SU-DHL-6 (cell line): ENCODE results near the gene ITFG1.
"Not testable (repeated sequence)": the region's sequence is repeated elsewhere in the genome, so short reads cannot be mapped to it uniquely, and the experiment has no call there.

Source experiments
- H2AFZ ChIP-seq: fragments of 200-600 bp; sonication (generic); 2 replicates; pipeline ENCODE4 v1.6.1; 2014; ENCODE audit warnings: low read depth, mild to moderate bottlenecking, moderate library complexity, mixed read lengths, antibody characterized with exemption, low read length; ENCODE audit not compliant: severe bottlenecking
- H3F3A ChIP-seq: fragments of 200-600 bp; shearing (Covaris generic); 2 replicates; pipeline ENCODE4 v1.6.0; 2016; ENCODE audit warnings: antibody characterized with exemption, mild to moderate bottlenecking; ENCODE audit not compliant: insufficient read depth
- H3K27ac ChIP-seq: fragments of 200-600 bp; sonication (generic); 2 replicates; pipeline ENCODE4 v1.5.1; 2016; ENCODE audit warnings: low read depth, mild to moderate bottlenecking, low read length, moderate library complexity, mixed read lengths
- H3K27me3 ChIP-seq: fragments of 200-600 bp; sonication (generic), shearing (Covaris generic); 2 replicates; pipeline ENCODE4 v1.6.0; 2014; ENCODE audit warnings: mild to moderate bottlenecking, low read length
- H3K36me3 ChIP-seq: fragments of 200-600 bp; sonication (generic); 2 replicates; pipeline ENCODE4 v1.6.1; 2014; ENCODE audit warnings: mild to moderate bottlenecking, low read length, mixed read lengths
- H3K4me2 ChIP-seq: fragments of 300-600, 200-600 bp; shearing (Covaris generic), sonication (generic); 2 replicates; pipeline ENCODE4 v1.6.0; 2014; ENCODE audit warnings: low read length, low read depth, mild to moderate bottlenecking; ENCODE audit not compliant: poor library complexity, severe bottlenecking
- H3K4me3 ChIP-seq: fragments of 200-600 bp; sonication (generic); 2 replicates; pipeline ENCODE4 v1.5.1; 2014; ENCODE audit warnings: antibody characterized with exemption, low read length, mild to moderate bottlenecking, mixed read lengths; ENCODE audit not compliant: insufficient read depth, poor library complexity, severe bottlenecking
- H3K79me2 ChIP-seq: fragments of 200-600 bp; sonication (generic); 2 replicates; pipeline ENCODE4 v1.6.1; 2014; ENCODE audit warnings: mild to moderate bottlenecking, low read length, moderate library complexity; ENCODE audit not compliant: insufficient read depth
- H3K9ac ChIP-seq: fragments of 200-600 bp; sonication (generic); 2 replicates; pipeline ENCODE4 v1.7.0; 2014; ENCODE audit warnings: mild to moderate bottlenecking, low read length
- H3K9me2 ChIP-seq: fragments of 200-600 bp; sonication (generic); replicated peaks from 2 replicates; pipeline ENCODE4 v1.6.1; 2014; ENCODE audit warnings: low read length; ENCODE audit not compliant: insufficient read depth
- H3K9me3 ChIP-seq: fragments of 200-600 bp; sonication (generic); 2 replicates; pipeline ENCODE4 v1.6.1; 2014; ENCODE audit warnings: low read length, mixed read lengths; ENCODE audit not compliant: insufficient read depth
- H4K20me1 ChIP-seq: fragments of 200-600 bp; sonication (generic); 2 replicates; pipeline ENCODE4 v1.6.1; 2014; ENCODE audit warnings: low read depth, mild to moderate bottlenecking, antibody characterized with exemption, low read length, moderate library complexity, mixed read lengths
- CTCF ChIP-seq: fragments of 200-600 bp; sonication (generic); IDR thresholded peaks from one replicate; pipeline ENCODE4 v1.5.1; 2017; ENCODE audit warnings: antibody characterized with exemption, mild to moderate bottlenecking, low read length, moderate library complexity; ENCODE audit not compliant: insufficient read depth, poor library complexity, severe bottlenecking
- EZH2phosphoT487 ChIP-seq: fragments of 200-600 bp; sonication (generic), shearing (Covaris generic); conservative IDR thresholded peaks from 2 replicates; pipeline ENCODE4 v1.6.1; 2018; ENCODE audit warnings: mild to moderate bottlenecking, antibody characterized with exemption, low read length, moderate library complexity, mixed read lengths

ITFG1 gene

GRCh38 chr16:47470211-47470610 lies 9.3 kb upstream of the ITFG1 start:
- Histone ChIP-seq H3K79me2 (peaks cover 63% of the 10 kb centered on the region), H3K4me3 (no peak overlapping the region), H4K20me1 (no peaks in the 10 kb centered on the region), H3K4me2 (no peak overlapping the region), H3K9me3 (no peaks in the 10 kb centered on the region), H3F3A (peaks cover 9% of the 10 kb centered on the region; the same call in 1 of the 2 replicates), H3K9me2 (no peaks in the 10 kb centered on the region), H3K27ac (no peak overlapping the region), H3K27me3 (no peaks in the 10 kb centered on the region), H3K9ac (no peak overlapping the region), H2AFZ (no peak overlapping the region), H3K36me3 (peaks cover 12% of the 10 kb centered on the region; the same call in 1 of the 2 replicates)
- no peak for TF ChIP-seq CTCF
- no peak for TF ChIP-seq EZH2phosphoT487

- no peak overlapping the region for H3K4me3 ChIP-seq
- H3K27me3 ChIP-seq, result no peaks in the 10 kb centered on the region
- no peaks in the 10 kb centered on the region for H3K9me2 ChIP-seq
- H3K9ac ChIP-seq, result no peak overlapping the region
- H3F3A ChIP-seq, result peaks cover 19% of the 10 kb centered on the region; the same call in 1 of the 2 replicates
- H2AFZ ChIP-seq, result no peak overlapping the region
- peaks cover 68% of the 10 kb centered on the region for H3K79me2 ChIP-seq
- H3K36me3 ChIP-seq, result peaks cover 12% of the 10 kb centered on the region; the same call in 1 of the 2 replicates
- TF ChIP-seq EZH2phosphoT487 (no peak), CTCF (no peak)
- no peak overlapping the region for H3K4me2 ChIP-seq
- H3K27ac ChIP-seq, result no peak overlapping the region
- no peaks in the 10 kb centered on the region for H3K9me3 ChIP-seq
- no peaks in the 10 kb centered on the region for H4K20me1 ChIP-seq
Observed at GRCh38 chr16:47469227-47469626, 8.4 kb upstream of the ITFG1 start.

- not testable (repeated sequence) for H3K27me3 ChIP-seq, H3K4me2 ChIP-seq, H3K9ac ChIP-seq, H3K4me3 ChIP-seq, H3K9me3 ChIP-seq, H3K9me2 ChIP-seq, H3K27ac ChIP-seq, H2AFZ ChIP-seq, H4K20me1 ChIP-seq
- H3F3A ChIP-seq, result peaks cover 22% of the 10 kb centered on the region; the same call in 1 of the 2 replicates
- H3K79me2 ChIP-seq, result peaks cover 64% of the 10 kb centered on the region
- peaks cover 12% of the 10 kb centered on the region; the same call in 1 of the 2 replicates for H3K36me3 ChIP-seq
Observed at GRCh38 chr16:47468070-47468689, 7.3 kb upstream of the ITFG1 start.

GRCh38 chr16:47467501-47467900 lies 6.6 kb upstream of the ITFG1 start:
- H3K27ac ChIP-seq, result no peak overlapping the region
- H4K20me1 ChIP-seq, result no peaks in the 10 kb centered on the region
- H3K4me2 ChIP-seq, result no peak overlapping the region
- H3F3A ChIP-seq, result peaks cover 28% of the 10 kb centered on the region; the same call in 1 of the 2 replicates
- no peak overlapping the region for H3K9ac ChIP-seq
- no peak overlapping the region for H2AFZ ChIP-seq
- no peak for TF ChIP-seq EZH2phosphoT487
- H3K27me3 ChIP-seq, result no peaks in the 10 kb centered on the region
- peaks cover 12% of the 10 kb centered on the region; the same call in 1 of the 2 replicates for H3K36me3 ChIP-seq
- no peaks in the 10 kb centered on the region for H3K9me2 ChIP-seq
- peaks cover 71% of the 10 kb centered on the region for H3K79me2 ChIP-seq
- no peaks in the 10 kb centered on the region for H3K9me3 ChIP-seq
- H3K4me3 ChIP-seq, result no peak overlapping the region
